Spleen (tissue), 7 donors: ENCODE data around the gene ENTPD1.

Experiments
- CTCF ChIP-seq, 11 experiments: fragments of 200-600 bp in 7 of 11; fragments of 450-650 bp in 4 of 11; sonication (generic) in 4 of 11; IDR thresholded peaks in 8 of 11; conservative IDR thresholded peaks in 3 of 11; 1 replicate in 7 of 11; 2 replicates in 4 of 11; pipeline versions ENCODE4 v1.4.0 to v1.8.0; 2016 to 2021; ENCODE audit warnings: antibody characterized with exemption in 11 of 11, inconsistent platforms in 4 of 11, mild to moderate bottlenecking in 1 of 11
- POLR2A ChIP-seq, 3 donors: fragments of 450-650 bp; IDR thresholded peaks; one replicate each; pipeline ENCODE4 v1.5.1; 2017; ENCODE audit warnings: antibody characterized with exemption in 3 of 3, mild to moderate bottlenecking in 1 of 3
- POLR2AphosphoS5 ChIP-seq, 3 donors: sonication (generic); formaldehyde crosslinking; IDR thresholded peaks; one replicate each; pipeline ENCODE4 v1.5.1; 2017; ENCODE audit warnings: antibody characterized with exemption in 3 of 3
- donor health status: DM: no; HTN: no; CAD: no; lungs with moderate emphysema.
- donor health status: DM: no; HTN: no; CAD: no.
- donor health status: DM: no; HTN: no; CAD: no.

GRCh38 chr10:95906677-95907455 lies 150.9 kb downstream of the ENTPD1 start:
- TF ChIP-seq CTCF (IDR thresholded peaks at IDR 0.05 in 8 of 11, conservative IDR thresholded peaks at IDR 0.05 in 3 of 11) (peak in 1 of 11 experiments; percentile 30), POLR2AphosphoS5 (IDR thresholded peaks at IDR 0.05) (no peak), POLR2A (IDR thresholded peaks at IDR 0.05) (no peak)
